Ovary (tissue), 3 donors: Measurements from ENCODE around the gene PRKCE.

Experiments used
- CTCF ChIP-seq, 3 donors: fragments of 450-650 bp in 2 of 3; fragments of 200-600 bp in 1 of 3; IDR thresholded peaks; one replicate each; pipeline versions ENCODE4 v1.5.1 to v1.8.0; 2016 to 2022; ENCODE audit warnings: antibody characterized with exemption in 3 of 3, mild to moderate bottlenecking in 1 of 3
- EP300 ChIP-seq: sonication (generic); formaldehyde crosslinking; IDR thresholded peaks from one replicate; pipeline ENCODE4 v1.6.1; 2017; ENCODE audit warnings: antibody characterized with exemption
- POLR2A ChIP-seq: fragments of 450-650 bp; IDR thresholded peaks from one replicate; pipeline ENCODE4 v1.6.1; 2017; ENCODE audit warnings: antibody characterized with exemption, mild to moderate bottlenecking, moderate library complexity
- donor health status: DM: no; HTN: no; CAD: no.

- TF ChIP-seq CTCF (IDR thresholded peaks at IDR 0.05) (no peak), POLR2A (no peak), EP300 (no peak)
Measured at GRCh38 chr2:46095830-46096229, 444.4 kb downstream of the PRKCE start.
